ENCODE results near the gene PSMB4.
A peak's percentile ranks its signal among the peaks of the same experiment; 100 is the strongest.
"Not testable (repeated sequence)": the region's sequence is repeated elsewhere in the genome, so short reads cannot be mapped to it uniquely, and the experiment has no call there.

The PSMB4 gene

GRCh38 chr1:151437396-151437795 is 38.0 kb downstream of the PSMB4 start:
- not testable (repeated sequence) for DNase-seq (ENCODE audit: low read depth in 2 of 2)

GRCh38 chr1:151443846-151444782 is 44.7 kb downstream of the PSMB4 start:
- peak; percentile 20 to 56 for DNase-seq (ENCODE audit: low read depth in 2 of 2)

GRCh38 chr1:151444783-151445177 is 45.4 kb downstream of the PSMB4 start:
- no peak for DNase-seq (ENCODE audit: low read depth in 2 of 2)

- DNase-seq (ENCODE audit: low read depth in 2 of 2) = no peak
These were observed 48.3 kb downstream of the PSMB4 start for GRCh38 chr1:151447696-151448095.

Measured in stimulated activated CD4-positive, alpha-beta T cell treated with anti-CD3 and anti-CD28 coated beads, Interleukin-15, amount 100 ng/mL, for 48 hours (primary cell).